Inflammatory macrophage treated with lipopolysaccharide for 4 hours (primary cell): ENCODE data around the gene ZNF215.
"Not testable (repeated sequence)": the region's sequence is repeated elsewhere in the genome, so short reads cannot be mapped to it uniquely, and the experiment has no call there.

Experiments
- DNase-seq: peaks from one replicate; pipeline ENCODE4 v3.0.0-alpha.2; 2020

The ZNF215 gene

GRCh38 chr11:6926208-6927029, at the start of gene ZNF215:
Gene ZNF215 (plus strand): TSS chr11:6926426. CDS start chr11:6932273, 5,847 bp downstream.
- DNase-seq, result peak; percentile 68

- DNase-seq, result no peak
These were observed 49.3 kb upstream of the ZNF215 start for GRCh38 chr11:6876914-6877313.

- no peak for DNase-seq
These were observed 43.5 kb upstream of the ZNF215 start for GRCh38 chr11:6882751-6883150.

GRCh38 chr11:6887711-6888110, 38.5 kb upstream of the ZNF215 start:
- DNase-seq, result not testable (repeated sequence)

GRCh38 chr11:6888830-6889229, 37.4 kb upstream of the ZNF215 start:
- DNase-seq, result no peak

- no peak for DNase-seq
These were observed 36.4 kb upstream of the ZNF215 start for GRCh38 chr11:6889835-6890234.

GRCh38 chr11:6892400-6892799, 33.8 kb upstream of the ZNF215 start, which contains the start of gene OR2D2:
Gene OR2D2 (minus strand): TSS chr11:6892500. CDS start chr11:6892500, 0 bp downstream.
- DNase-seq, result no peak

- no peak for DNase-seq
These were observed 32.1 kb upstream of the ZNF215 start for GRCh38 chr11:6894097-6894496.

GRCh38 chr11:6895010-6895409, 31.2 kb upstream of the ZNF215 start:
- DNase-seq, result no peak

- DNase-seq, result no peak
These were observed 27.3 kb upstream of the ZNF215 start for GRCh38 chr11:6898911-6899310.

GRCh38 chr11:6900327-6900999, 25.8 kb upstream of the ZNF215 start:
- DNase-seq, result no peak

GRCh38 chr11:6904804-6905203, 21.4 kb upstream of the ZNF215 start:
- not testable (repeated sequence) for DNase-seq

GRCh38 chr11:6911378-6911777, 14.8 kb upstream of the ZNF215 start:
- no peak for DNase-seq

- DNase-seq, result no peak
These were observed 14.3 kb upstream of the ZNF215 start for GRCh38 chr11:6911948-6912347.

GRCh38 chr11:6919698-6920097, 6.5 kb upstream of the ZNF215 start:
- no peak for DNase-seq

- no peak for DNase-seq
These were observed 5.5 kb upstream of the ZNF215 start, which contains the start of gene OR2D3 for GRCh38 chr11:6920702-6921101. Gene OR2D3 (plus strand): TSS chr11:6921002. CDS start chr11:6921002, 0 bp downstream.

- no peak for DNase-seq
These were observed 1.1 kb upstream of the ZNF215 start for GRCh38 chr11:6925007-6925577.

- DNase-seq, result no peak
These were observed 504 bp upstream of the ZNF215 start for GRCh38 chr11:6925636-6926207.

GRCh38 chr11:6927030-6927617, 898 bp downstream of the ZNF215 start:
- DNase-seq, result no peak

GRCh38 chr11:6928916-6929315, 2.7 kb downstream of the ZNF215 start:
- no peak for DNase-seq

- DNase-seq, result no peak
These were observed 5.0 kb downstream of the ZNF215 start for GRCh38 chr11:6931146-6931713.

GRCh38 chr11:6932145-6932544, 5.9 kb downstream of the ZNF215 start:
- no peak for DNase-seq

GRCh38 chr11:6941970-6942369, 15.7 kb downstream of the ZNF215 start:
- no peak for DNase-seq
